Measurements from ENCODE around the gene MAD1L1. TPM values are rescaled to one million over a fixed set of nuclear protein-coding genes. Genes with fewer than 3 reads are reported as not detected.

Gene MAD1L1
- total and polyA plus RNA-seq, 2 of the 8 experiments (the other 6 are each of a cell fraction or from before 2014, with no cell fraction given) = 40.4 to 44.6 TPM

DNA sequence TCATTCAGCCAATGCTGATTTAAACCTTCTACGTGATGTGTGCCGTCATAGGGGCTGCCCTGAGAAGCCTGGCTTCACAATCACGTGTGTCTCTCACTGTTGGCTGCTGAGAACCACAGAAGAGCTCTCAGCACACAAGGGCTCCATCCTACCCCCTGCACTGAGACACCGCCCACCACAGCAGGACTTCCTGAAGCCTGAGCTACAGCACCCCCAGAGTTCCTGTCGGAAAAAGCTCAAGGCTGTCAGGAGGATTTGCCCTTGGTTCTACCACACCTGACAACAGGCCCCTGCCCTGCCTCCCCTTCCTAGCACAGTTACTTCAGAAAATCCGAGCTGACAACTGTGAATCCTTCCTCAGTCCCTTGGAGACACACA is 191.9 kb downstream of the MAD1L1 start (continued):
- TF ChIP-seq SP2 (IDR thresholded peaks at IDR 0.05; ENCODE audit: low read length) = no peak
- TF ChIP-seq RBBP5 (IDR thresholded peaks at IDR 0.05; ENCODE audit: borderline replicate concordance, low read depth, low read length) = no peak
- TF ChIP-seq RAD21 (IDR thresholded peaks at IDR 0.05 in 1 of 2, conservative IDR thresholded peaks at IDR 0.05 in 1 of 2; ENCODE audit: low read depth in 2 of 2, low read length in 2 of 2) = no peak
- TF ChIP-seq TEAD4 (IDR thresholded peaks at IDR 0.05; ENCODE audit: low read depth, low read length) = no peak
- no peak for TF ChIP-seq POU5F1 (IDR thresholded peaks at IDR 0.05; ENCODE audit: low read depth, low read length)
- no peak for TF ChIP-seq CHD1 (IDR thresholded peaks at IDR 0.05; ENCODE audit: low read depth, low read length)
- no peak for TF ChIP-seq ZNF274 (IDR thresholded peaks at IDR 0.05; ENCODE audit: borderline replicate concordance, extremely low read depth, low read length)
- no peak for TF ChIP-seq SIX5 (IDR thresholded peaks at IDR 0.05; ENCODE audit: low read depth, low read length)
- no peak for TF ChIP-seq TAF7 (optimal IDR thresholded peaks at IDR 0.05; ENCODE audit: borderline replicate concordance, low read depth, low read length)
